ENCODE measurements around the gene CD28. TPM values are rescaled to one million over a fixed set of nuclear protein-coding genes. Genes with fewer than 3 reads are reported as not detected.
"Not testable (repeated sequence)": the region's sequence is repeated elsewhere in the genome, so short reads cannot be mapped to it uniquely, and the experiment has no call there.

Gene CD28
- total RNA-seq, 4 donors from 2014 or later = 1.6 to 16.3 (median 6.0) TPM

DNA sequence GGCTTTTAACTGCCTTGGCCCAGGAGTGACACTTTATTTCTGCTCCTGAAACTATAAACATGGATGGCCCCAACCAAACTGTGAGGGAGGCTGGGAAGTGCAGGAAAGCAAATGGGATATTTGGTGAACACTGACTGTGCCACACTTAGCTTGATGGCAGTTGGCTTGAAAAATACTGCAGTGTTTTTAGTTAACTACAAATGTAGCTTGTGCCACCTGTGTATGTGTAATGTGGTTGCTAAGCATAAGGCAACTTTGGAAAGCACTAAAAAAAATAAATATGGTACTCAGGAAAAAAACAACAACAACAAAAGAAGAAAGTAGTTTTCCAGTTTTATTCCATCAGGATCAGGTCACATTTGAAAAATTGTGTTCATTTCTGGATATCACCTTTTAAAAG lies 73.8 kb downstream of the CD28 start:
- no peak for ATAC-seq (ENCODE audit: low FRiP score)
- DNase-seq (ENCODE audit: low spot score) = no peak
- TF ChIP-seq, protein P1, sequence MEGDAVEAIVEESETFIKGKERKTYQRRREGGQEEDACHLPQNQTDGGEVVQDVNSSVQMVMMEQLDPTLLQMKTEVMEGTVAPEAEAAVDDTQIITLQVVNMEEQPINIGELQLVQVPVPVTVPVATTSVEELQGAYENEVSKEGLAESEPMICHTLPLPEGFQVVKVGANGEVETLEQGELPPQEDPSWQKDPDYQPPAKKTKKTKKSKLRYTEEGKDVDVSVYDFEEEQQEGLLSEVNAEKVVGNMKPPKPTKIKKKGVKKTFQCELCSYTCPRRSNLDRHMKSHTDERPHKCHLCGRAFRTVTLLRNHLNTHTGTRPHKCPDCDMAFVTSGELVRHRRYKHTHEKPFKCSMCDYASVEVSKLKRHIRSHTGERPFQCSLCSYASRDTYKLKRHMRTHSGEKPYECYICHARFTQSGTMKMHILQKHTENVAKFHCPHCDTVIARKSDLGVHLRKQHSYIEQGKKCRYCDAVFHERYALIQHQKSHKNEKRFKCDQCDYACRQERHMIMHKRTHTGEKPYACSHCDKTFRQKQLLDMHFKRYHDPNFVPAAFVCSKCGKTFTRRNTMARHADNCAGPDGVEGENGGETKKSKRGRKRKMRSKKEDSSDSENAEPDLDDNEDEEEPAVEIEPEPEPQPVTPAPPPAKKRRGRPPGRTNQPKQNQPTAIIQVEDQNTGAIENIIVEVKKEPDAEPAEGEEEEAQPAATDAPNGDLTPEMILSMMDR (IDR thresholded peaks at IDR 0.05) = no peak

DNA sequence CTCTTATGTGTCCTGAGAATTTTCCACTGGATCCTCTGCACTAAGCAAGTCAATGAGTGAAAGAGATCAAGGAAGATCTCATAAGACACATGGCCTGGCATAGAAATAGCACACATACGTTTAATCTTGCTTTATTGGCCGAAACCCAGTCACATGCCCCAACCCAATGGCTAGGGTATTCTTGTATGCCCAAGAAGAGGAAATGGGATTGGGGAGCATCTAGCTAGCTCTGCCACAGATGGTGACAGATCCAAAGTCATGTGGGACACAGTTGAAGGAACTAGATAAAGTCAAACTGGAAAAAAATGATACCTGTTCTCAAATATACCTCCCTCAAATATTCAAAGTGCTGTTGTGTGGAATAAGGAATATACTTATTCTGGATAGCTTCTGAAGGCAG lies 74.7 kb downstream of the CD28 start:
- TF ChIP-seq, protein P1 (IDR thresholded peaks at IDR 0.05) = no peak
- DNase-seq (ENCODE audit: low spot score) (no peak), ATAC-seq (ENCODE audit: low FRiP score) (no peak)

DNA sequence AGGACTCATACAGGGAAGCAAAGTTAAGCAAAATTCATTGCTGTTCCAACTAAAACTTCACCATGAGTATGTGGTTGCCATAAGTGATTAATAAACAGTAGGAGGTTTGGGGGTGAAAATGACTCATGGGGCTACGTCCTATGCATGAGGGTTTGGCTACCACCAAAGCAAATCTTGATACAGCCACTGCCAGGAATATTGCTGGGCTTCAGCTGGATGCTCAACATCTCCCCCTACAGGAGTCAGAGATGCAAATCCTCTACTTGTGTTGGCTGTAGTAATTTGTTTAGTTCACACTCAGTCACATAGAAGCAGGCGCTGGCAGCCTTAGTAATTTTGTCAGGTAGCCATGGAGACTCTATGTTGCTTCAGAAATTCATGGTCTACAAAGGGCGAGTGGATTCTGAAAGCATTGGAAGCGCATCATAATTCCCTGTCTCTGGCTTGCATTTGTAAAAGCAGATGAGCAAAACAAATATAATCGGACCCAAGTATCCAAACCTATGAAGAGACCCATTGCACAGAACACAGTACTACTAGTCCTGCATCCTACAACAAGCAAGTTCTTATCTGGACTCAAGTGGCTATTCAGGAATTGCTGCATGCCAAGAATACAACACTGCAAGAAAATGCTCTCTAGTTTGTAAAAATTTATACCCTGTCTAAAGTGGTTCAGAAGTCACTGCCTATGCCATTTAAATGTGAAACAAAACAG lies 76.0 kb downstream of the CD28 start:
- DNase-seq (ENCODE audit: low spot score) (no peak), ATAC-seq (ENCODE audit: low FRiP score) (peak; percentile 94)
- TF ChIP-seq, protein P1 (IDR thresholded peaks at IDR 0.05) = peak in 1 of 3 donors; percentile 63

DNA sequence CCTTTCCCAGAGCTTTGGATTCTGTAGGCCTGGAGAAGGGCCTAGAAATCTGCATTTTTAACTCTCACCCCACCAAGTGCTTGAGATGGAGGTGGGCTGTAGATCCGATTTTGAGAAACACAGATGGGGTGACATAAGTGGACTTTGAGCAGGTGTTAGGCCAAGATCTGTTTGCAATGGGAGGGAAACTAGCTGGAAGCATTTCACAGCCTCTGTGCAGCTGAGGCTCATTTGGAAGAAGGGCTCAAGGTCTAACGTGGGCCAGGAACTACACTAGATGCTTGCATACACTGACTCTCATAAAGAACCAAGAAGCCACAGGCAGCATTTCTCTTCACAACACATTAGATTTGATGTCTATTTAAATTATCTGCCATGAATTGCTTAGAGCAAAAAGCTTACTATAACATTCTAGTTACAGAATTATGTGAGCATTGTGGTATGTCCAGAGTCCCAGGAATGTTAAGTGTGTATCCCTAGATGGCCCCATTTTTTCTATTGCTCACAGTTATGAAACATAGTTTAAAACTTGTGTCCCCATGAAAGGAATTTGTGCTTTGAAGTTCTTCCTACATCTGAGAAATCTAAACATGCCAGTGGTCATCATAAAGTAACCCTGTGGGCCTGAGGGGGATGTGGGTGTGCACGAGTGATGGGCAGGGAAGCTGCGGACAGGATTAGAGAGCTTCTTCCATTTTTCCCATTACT lies 77.2 kb downstream of the CD28 start:
- no peak for DNase-seq (ENCODE audit: low spot score)
- no peak for ATAC-seq (ENCODE audit: low FRiP score)
- TF ChIP-seq, protein P1 (IDR thresholded peaks at IDR 0.05) = no peak

DNA sequence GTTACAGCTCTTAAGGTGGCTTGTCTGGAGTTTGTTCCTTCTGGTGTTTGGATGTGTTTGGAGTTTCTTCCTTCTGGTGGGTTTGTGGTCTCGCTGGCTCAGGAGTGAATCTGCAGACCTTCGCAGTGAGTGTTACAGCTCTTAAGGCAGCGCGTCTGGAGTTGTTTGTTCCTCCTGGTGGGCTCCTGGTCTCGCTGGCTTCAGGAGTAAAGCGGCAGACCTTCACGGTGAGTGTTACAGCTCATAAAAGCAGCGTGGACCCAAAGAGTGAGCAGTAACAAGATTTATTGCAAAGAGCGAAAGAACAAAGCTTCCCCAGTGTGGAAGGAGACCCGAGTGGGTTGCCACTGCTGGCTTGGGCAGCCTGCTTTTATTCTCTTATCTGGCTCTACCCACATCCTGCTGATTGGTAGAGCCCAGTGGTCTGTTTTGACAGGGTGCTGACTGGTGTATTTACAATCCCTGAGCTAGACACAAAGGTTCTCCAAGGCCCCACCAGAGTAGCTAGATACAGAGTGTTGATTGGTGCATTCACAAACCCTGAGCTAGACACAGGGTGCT lies 78.4 kb downstream of the CD28 start:
- not testable (repeated sequence) for ATAC-seq (ENCODE audit: low FRiP score); DNase-seq (ENCODE audit: low spot score)

DNA sequence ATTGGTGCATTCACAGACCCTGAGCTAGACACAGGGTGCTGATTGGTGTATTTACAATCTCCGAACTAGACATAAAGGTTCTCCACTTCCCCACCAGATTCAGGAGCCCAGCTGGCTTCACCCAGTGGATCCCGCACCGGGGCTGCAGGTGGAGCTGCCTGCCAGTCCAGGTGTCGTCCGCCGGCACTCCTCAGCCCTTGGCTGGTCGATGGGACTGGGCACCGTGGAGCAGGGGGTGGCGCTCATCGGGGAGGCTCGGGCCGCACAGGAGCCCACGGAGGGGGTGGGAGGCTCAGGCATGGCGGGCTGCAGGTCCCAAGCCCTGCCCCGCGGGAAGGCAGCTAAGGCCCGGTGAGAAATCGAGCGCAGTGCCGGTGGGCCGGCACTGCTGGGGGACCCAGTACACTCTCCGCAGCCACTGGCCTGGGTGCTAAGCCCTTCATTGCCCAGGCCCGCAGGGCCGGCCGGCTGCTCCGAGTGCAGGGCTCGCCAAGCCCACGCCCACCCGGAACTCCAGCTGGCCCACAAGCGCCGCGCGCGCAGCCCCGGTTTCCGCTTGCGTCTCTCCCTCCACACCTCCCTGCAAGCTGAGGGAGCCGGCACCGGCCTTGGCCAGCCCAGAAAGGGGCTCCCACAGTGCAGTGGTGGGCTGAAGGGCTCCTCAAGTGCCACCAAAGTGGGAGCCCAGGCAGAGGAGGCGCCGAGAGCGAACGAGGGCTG lies 79.1 kb downstream of the CD28 start:
- DNase-seq (ENCODE audit: low spot score); ATAC-seq (ENCODE audit: low FRiP score): not testable (repeated sequence)

DNA sequence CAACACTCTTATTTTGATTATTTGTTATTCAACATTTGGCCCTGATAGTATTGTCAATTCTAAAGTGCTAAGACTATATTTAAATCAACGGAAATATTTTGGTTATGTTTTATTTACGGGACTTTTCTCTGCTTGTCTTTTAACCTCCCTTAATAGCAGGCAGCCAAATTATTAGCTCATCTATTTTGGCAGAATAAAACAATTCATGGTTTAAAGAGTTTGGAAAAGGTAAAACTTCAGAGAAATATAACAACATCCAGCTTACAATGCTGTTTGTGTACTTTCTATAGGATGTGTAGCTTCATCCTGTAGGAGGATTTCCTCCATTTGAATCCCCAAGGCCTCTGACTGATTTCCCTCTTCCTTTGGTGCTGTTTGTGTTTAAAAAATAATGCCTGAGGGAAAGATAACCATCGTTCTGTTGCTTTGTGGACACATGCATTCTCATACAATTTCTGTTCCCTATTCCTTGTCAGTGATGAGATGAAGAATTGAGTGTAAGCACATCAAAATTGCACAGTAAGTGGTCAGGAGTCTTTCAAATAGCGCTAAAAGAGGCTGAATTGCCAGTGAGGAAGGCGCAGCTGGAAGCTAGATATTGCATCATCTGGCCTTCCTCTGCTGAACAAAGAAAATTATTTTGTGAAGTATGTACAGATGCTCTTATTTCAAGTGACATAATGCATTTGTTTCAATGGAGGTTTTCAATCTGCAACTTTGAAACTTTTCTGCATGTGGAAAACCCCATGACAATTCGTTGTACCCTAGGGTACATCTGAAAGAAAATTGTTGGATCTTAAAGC lies 80.3 kb downstream of the CD28 start:
- DNase-seq (ENCODE audit: low spot score) (no peak), ATAC-seq (ENCODE audit: low FRiP score) (no peak)
- TF ChIP-seq, protein P1 (IDR thresholded peaks at IDR 0.05) = no peak
